Effector CD4-positive, alpha-beta T cell (primary cell): ENCODE data around the gene ABCC3.

Source experiments
- DNase-seq: peaks from one replicate; pipeline ENCODE4 v3.0.0-alpha.2; 2020

Gene ABCC3

DNA sequence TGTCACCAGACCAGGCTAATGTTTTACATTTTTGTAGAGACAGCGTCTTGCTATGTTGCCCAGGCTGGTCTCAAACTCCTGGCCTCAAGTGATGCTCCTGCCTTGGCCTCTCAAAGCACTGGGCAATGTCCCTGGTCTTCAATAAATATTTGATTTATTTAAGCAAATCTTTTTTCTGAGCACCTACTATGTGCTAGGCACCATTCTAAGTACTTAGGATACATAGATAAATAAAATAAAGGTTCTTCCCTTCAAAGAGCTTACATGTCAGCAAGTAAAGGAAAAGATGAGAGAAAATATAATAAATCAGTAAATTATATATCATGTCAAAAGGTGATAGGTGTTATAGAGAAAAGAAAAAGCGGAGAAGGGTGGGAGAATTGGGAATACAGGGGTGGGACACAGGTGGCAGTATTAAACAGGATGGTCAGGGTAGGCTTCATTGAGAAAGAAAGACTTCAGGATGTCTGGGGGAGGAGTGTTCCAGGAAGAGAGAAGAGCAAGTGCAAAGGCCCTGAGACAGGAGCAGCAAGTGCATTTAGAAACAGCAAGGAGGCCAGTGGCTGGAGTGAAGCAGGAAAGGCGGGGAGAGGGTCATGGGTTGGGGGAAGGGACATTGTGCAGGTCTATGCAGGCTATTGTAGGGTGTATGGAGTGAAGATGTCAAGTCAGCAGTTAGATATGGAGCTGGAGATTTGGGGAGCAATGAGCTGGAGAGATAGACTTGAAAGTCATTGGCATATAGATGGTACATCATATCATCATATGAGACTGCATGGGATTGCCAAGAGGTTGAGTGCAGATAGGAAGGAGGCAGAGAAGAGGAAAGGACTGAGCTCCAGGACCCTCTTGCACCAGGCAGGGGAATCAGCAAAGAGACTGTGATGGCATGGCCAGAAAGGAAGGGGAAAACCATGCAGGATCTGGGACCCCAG lies 11.3 kb downstream of the ABCC3 start:
- no peak for DNase-seq

- DNase-seq: no peak
Observed at GRCh38 chr17:50647187-50647586, 12.5 kb downstream of the ABCC3 start.

GRCh38 chr17:50649042-50649908 lies 14.6 kb downstream of the ABCC3 start:
- no peak for DNase-seq

DNA sequence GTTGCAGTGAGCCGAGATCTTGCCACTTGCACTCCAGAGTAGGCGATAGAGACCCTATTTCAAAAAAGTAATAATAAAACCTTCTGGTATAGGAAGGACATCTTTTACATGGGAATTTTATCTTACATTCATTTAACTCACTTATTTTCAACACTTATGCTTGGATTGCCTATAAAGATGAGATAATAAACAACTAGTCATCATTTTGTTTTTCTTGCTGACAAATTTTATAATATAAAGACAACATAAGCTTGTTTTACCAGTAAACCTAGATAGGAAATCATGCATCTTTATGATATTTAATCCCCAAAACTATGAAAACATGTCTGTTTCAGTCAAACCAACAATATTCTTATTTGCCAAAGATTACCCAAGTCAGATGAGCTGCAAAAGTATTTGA lies 17.0 kb downstream of the ABCC3 start:
- DNase-seq: no peak

DNA sequence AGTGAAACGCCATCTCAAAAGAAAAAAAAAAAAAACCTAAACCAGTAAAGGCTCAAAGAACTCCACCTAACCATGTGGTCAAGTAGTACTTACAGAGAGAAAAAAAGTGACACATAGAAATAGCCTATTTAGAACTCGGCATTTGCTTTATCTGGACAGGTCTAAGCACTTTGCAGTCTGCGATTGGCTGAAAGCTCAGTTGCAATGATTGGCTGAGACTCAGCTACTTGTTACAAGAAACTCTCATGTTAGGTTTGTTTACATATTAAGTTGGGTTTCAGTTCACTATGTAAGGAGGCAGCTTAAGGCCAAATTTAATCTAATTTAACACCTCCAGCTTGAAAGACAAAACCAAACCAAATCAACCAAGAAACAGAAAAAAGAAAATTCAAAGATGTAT lies 19.1 kb downstream of the ABCC3 start:
- DNase-seq: no peak

- DNase-seq: no peak
Observed at GRCh38 chr17:50656509-50656908, 21.8 kb downstream of the ABCC3 start.

GRCh38 chr17:50657054-50657453 lies 22.4 kb downstream of the ABCC3 start:
- no peak for DNase-seq

- DNase-seq: no peak
Observed at GRCh38 chr17:50657627-50658026, 22.9 kb downstream of the ABCC3 start.

DNA sequence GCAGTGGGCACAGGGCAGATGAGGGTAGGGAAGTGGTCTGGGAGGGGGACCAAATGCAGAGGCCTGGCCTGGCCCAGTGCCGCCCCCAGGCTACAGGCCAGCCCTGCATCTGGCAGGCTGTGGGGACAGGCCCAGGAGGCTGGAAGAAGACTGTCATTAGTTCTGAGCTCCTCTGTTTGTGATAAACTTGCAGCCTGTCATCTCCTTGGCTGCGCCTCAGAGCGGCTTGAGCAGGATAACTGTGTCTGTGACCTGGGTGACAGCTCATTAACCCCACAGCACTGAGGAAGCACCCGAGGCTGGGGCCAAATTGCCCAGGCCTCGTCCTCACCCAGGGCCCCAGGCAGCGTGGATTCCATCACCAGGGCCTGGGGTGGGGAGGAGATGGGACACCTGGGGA lies 23.9 kb downstream of the ABCC3 start:
- DNase-seq: no peak

DNA sequence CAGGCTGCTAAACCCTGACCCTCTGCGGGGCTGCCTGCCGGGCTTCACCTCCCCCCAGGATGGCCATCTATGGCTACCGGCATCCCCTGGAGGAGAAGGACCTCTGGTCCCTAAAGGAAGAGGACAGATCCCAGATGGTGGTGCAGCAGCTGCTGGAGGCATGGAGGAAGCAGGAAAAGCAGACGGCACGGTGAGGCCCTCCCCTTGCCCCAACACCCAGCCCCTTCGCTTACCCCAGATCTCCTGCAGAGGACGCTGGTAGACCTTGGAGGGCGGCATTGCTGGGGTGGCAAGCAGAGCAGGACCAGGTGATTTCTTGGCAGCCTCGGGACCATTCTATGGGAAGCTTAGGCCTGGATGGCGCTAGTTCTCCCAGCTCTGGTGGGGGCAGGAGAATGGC lies 24.5 kb downstream of the ABCC3 start:
- DNase-seq: no peak

DNA sequence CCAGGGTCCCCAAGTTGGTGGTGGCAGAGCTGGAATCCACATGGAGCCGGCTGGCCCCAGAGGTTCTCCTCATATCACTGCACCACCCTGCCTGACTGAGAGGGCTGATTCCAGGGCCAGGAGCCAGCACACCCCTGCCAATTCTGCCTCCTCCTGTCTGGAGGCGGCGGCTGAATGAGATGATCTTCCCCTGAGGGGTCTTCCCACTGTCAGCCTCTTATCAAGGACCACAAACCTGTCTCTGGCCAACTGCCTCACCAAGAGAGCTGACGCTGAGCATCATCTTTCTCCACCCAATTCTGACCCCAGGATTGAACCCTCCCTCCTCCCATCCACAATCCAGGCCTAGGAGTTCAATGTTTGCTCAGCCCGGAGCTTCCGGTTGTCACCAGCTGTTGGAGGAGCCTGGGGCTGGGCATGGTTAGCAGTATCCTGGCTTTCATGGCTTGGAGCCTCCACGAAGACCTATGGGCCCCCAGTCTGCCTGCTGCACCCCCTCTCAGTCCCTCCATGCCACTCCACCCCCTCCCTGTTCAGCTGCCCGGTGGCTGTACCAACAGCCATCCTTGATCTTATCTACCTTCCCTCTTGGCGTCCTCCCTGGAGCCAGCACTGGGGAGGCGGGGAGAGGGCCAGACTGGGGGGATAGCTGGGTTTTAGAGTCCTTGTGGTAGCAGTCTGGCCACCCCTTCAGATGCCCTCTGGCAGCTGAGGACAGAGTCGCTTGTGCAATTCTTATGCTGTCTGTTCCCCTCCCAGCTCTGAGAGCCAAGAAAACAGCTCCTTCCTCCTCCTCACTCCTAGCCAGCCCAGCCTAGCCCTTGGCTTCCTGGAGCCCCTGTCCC lies 25.6 kb downstream of the ABCC3 start:
- no peak for DNase-seq

GRCh38 chr17:50660887-50661345 lies 26.2 kb downstream of the ABCC3 start:
- no peak for DNase-seq

GRCh38 chr17:50661348-50661747 lies 26.7 kb downstream of the ABCC3 start:
- DNase-seq: no peak

DNA sequence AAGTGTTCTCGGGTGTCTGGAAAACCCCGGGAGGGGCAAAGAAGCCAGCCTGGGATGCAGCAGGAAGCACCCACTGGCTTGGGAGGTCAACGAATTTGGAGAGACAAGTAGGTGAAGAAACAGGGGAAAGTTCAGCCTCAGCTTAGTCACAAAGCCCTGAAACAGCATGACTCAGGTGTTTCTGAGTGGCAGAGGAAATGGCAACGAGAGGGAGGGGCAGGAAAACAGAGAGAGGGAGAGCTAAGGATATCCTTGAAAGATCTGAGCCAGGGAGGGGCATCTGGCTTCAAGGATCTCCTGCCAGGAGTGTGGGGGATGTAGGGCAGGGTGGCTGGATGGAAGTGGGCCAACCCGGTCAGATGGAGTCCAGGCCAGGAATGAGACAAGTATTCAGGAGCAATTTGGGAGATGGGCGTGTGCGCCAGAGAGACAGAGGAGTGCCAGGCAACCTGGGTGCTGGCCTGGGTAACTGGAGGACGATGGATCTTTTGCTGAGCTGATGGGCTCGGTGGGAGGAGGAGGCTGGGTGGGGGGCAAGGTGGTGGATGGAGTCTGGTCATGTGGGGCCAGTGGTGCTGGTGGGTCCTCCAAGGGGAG lies 27.2 kb downstream of the ABCC3 start:
- no peak for DNase-seq

GRCh38 chr17:50662632-50663225 lies 28.0 kb downstream of the ABCC3 start:
- DNase-seq: no peak

DNA sequence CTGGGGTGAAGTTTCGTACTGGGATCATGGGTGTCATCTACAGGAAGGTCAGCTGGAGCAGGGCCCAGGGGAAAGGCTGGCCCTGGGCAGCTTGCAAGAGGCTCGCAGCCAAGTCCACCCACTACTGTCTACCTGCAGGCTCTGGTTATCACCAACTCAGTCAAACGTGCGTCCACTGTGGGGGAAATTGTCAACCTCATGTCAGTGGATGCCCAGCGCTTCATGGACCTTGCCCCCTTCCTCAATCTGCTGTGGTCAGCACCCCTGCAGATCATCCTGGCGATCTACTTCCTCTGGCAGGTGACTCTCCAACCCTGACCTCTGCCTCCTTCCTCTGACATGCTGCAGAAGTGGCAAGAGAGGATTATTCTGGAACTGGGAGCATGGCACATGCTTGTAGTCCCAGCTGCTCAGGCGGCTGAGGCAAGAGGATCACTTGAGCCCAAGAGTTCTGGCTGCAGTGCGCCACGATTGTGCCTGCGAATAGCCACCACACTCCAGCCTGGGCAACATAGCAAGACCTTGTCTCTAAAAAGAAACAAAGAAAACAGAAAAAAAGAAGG lies 29.2 kb downstream of the ABCC3 start:
- DNase-seq: no peak

DNA sequence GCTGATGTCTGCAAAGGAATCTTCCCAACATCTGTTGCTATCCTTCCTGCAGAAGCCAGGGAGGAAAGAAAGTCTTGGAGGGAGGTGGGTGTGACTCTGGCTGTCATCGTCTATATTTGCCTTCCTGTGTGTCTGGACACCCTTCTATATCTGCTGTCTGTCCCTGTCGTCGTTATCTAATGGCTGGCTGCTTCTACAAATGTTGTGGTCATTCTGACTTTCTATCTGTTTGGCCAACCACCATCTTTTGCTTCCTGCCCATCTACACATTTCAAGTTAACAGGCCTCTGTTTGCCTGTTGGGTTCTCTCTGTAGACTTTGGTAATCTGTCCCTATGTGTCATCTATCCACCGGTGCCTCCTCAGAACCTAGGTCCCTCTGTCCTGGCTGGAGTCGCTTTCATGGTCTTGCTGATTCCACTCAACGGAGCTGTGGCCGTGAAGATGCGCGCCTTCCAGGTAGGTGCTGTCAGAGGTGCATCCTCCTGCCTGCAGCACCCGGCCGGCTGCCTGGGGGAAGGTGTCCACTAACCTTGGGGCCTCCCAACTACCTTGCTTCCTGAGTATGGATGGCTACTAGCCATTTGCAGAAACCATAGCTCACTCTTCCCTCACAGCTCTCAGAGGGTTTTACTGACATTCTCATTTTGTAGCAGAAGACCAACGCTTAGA lies 30.2 kb downstream of the ABCC3 start:
- DNase-seq: no peak

DNA sequence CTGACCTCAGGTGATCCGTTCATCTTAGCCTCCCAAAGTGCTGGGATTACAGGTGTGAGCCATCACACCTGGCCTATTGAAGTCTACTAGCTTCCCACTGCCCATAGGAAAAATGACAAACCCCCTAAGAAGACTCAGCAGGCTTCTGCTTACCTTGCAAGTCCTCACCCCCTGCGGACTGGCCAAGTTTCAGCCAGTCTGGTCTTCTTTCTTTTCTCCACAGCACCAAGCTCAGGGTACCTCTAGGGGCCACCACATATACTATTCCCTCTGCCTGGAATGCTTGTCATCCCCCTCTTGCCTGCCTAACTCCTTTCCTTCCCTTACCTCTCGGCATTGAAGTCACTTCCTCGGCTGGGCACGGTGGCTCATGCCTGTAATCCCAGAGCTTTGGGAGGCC lies 31.2 kb downstream of the ABCC3 start:
- no peak for DNase-seq

DNA sequence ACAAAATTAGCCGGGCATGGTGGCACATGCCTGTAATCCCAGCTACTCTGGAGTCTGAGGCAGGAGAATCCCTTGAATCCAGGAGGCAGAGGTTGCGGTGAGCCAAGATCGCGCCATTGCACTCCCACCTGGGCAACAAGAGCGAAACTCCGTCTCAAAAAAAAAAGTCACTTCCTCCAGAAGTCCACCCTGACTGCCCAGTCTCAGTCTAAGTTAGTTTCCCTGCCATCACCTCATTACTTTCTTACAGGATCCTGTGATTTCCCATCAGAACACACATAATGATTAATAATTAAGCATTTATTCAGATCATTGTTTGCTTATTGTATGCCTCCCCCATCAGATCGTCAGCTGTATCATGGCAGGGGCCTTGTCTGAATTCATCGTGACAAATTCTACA lies 31.6 kb downstream of the ABCC3 start:
- DNase-seq: no peak

GRCh38 chr17:50667259-50668024 lies 32.8 kb downstream of the ABCC3 start:
- DNase-seq: no peak
